Measurements from ENCODE around the gene PTPRM.

DNA sequence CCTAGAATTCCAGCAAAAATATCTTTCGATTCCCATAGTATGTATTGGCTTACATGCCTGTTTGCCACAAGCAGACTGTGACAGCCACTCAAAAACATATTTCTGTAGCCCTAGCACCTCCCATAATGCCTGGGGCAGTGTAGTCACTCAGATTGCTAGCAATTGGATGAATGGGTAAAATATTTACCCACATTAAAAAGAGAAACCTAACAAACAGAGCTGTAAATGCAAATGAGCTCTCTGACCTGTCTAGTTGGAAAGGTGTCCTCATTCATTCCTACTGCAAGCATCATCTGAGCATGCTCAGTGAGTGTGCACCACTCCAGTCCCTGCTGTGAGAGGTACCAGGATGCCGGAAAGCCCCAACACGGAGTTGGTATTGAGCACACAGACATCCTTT lies 808.1 kb downstream of the PTPRM start:
- TF ChIP-seq CHD1 (IDR thresholded peaks at IDR 0.05; ENCODE audit: low read depth, low read length) = no peak
- TF ChIP-seq, protein P1, sequence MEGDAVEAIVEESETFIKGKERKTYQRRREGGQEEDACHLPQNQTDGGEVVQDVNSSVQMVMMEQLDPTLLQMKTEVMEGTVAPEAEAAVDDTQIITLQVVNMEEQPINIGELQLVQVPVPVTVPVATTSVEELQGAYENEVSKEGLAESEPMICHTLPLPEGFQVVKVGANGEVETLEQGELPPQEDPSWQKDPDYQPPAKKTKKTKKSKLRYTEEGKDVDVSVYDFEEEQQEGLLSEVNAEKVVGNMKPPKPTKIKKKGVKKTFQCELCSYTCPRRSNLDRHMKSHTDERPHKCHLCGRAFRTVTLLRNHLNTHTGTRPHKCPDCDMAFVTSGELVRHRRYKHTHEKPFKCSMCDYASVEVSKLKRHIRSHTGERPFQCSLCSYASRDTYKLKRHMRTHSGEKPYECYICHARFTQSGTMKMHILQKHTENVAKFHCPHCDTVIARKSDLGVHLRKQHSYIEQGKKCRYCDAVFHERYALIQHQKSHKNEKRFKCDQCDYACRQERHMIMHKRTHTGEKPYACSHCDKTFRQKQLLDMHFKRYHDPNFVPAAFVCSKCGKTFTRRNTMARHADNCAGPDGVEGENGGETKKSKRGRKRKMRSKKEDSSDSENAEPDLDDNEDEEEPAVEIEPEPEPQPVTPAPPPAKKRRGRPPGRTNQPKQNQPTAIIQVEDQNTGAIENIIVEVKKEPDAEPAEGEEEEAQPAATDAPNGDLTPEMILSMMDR (conservative IDR thresholded peaks at IDR 0.05; ENCODE audit: low read depth, low read length) = no peak
- no peak for TF ChIP-seq FOS (IDR thresholded peaks at IDR 0.05; ENCODE audit: low read depth, low read length)
- TF ChIP-seq RAD21 (IDR thresholded peaks at IDR 0.05; ENCODE audit: low read length) = no peak
- no peak for TF ChIP-seq SMC3 (IDR thresholded peaks at IDR 0.05; ENCODE audit: low read depth, low read length)
- TF ChIP-seq POLR2A (IDR thresholded peaks at IDR 0.05; ENCODE audit: low read depth, low read length) = no peak
- no peak for TF ChIP-seq MAFK (IDR thresholded peaks at IDR 0.05; ENCODE audit: low read depth, low read length)
- no peak for TF ChIP-seq RFX5 (IDR thresholded peaks at IDR 0.05; ENCODE audit: low read depth, low read length)
- TF ChIP-seq, protein P2, sequence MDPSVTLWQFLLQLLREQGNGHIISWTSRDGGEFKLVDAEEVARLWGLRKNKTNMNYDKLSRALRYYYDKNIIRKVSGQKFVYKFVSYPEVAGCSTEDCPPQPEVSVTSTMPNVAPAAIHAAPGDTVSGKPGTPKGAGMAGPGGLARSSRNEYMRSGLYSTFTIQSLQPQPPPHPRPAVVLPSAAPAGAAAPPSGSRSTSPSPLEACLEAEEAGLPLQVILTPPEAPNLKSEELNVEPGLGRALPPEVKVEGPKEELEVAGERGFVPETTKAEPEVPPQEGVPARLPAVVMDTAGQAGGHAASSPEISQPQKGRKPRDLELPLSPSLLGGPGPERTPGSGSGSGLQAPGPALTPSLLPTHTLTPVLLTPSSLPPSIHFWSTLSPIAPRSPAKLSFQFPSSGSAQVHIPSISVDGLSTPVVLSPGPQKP (IDR thresholded peaks at IDR 0.05; ENCODE audit: borderline replicate concordance, low read depth, low read length) = no peak
- no peak for TF ChIP-seq NFE2L2 (IDR thresholded peaks at IDR 0.05; ENCODE audit: low read depth, low read length)
- TF ChIP-seq RCOR1 (IDR thresholded peaks at IDR 0.05; ENCODE audit: insufficient replicate concordance, low read length) = no peak
- no peak for TF ChIP-seq BHLHE40 (IDR thresholded peaks at IDR 0.05; ENCODE audit: low read depth, low read length)
- TF ChIP-seq, protein P3, sequence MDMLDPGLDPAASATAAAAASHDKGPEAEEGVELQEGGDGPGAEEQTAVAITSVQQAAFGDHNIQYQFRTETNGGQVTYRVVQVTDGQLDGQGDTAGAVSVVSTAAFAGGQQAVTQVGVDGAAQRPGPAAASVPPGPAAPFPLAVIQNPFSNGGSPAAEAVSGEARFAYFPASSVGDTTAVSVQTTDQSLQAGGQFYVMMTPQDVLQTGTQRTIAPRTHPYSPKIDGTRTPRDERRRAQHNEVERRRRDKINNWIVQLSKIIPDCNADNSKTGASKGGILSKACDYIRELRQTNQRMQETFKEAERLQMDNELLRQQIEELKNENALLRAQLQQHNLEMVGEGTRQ (IDR thresholded peaks at IDR 0.05; ENCODE audit: low read depth, low read length) = no peak
- TF ChIP-seq MXI1 (IDR thresholded peaks at IDR 0.05; ENCODE audit: borderline replicate concordance, low read depth, low read length) = no peak
